SU-DHL-6 (cell line): ENCODE measurements around the gene HSPA1A.
"Not testable (repeated sequence)": the region's sequence is repeated elsewhere in the genome, so short reads cannot be mapped to it uniquely, and the experiment has no call there.

Experiments
- CTCF ChIP-seq: fragments of 200-600 bp; sonication (generic); IDR thresholded peaks from one replicate; pipeline ENCODE4 v1.5.1; 2017; ENCODE audit warnings: antibody characterized with exemption, mild to moderate bottlenecking, low read length, moderate library complexity; ENCODE audit not compliant: insufficient read depth, poor library complexity, severe bottlenecking
- EZH2phosphoT487 ChIP-seq: fragments of 200-600 bp; sonication (generic), shearing (Covaris generic); conservative IDR thresholded peaks from 2 replicates; pipeline ENCODE4 v1.6.1; 2018; ENCODE audit warnings: mild to moderate bottlenecking, antibody characterized with exemption, low read length, moderate library complexity, mixed read lengths

GRCh38 chr6:31839779-31840126 is 24.4 kb downstream of the HSPA1A start:
- not testable (repeated sequence) for TF ChIP-seq CTCF, EZH2phosphoT487
